ENCODE data around the gene NXPE1. TPM values are rescaled to one million over a fixed set of nuclear protein-coding genes. Genes with fewer than 3 reads are reported as not detected.

NXPE1 gene
- polyA plus RNA-seq, 2 of the 4 experiments (the other 2 are of a cell fraction): not detected

GRCh38 chr11:114587398-114587953 is 27.8 kb upstream of the NXPE1 start:
- DNase-seq (ENCODE audit: low read depth in 1 of 2, low spot score in 1 of 2) (no peak), ATAC-seq (no peak), FAIRE-seq (no peak)
- Histone ChIP-seq H3K4me3 (no peak overlapping the region), H3K4me2 (no peak overlapping the region), H3K4me1 (no peaks in the 10 kb centered on the region), H3K9me3 (0 out of 3 replicates have a peak, but pooled peaks cover 4% of the 10 kb centered on the region), H3K27ac (no peak overlapping the region)
- WGBS (ENCODE audit: missing lambda C conversion rate): 21% methylated on average over 3 of the region's 3 CpGs
- ChIA-PET POLR2A (no interaction called here), CTCF (no interaction called here)
- TF ChIP-seq ZC3H11A (IDR thresholded peaks at IDR 0.05): no peak
- no peak for TF ChIP-seq RCOR1 (IDR thresholded peaks at IDR 0.05; ENCODE audit: low read depth, low read length)
- no peak for TF ChIP-seq NPAS2 (CRISPR knock-in tag; IDR thresholded peaks at IDR 0.05; ENCODE audit: borderline replicate concordance)
- TF ChIP-seq SMC3 (IDR thresholded peaks at IDR 0.05): no peak
- TF ChIP-seq CHD2 (IDR thresholded peaks at IDR 0.05; ENCODE audit: low read length, partially characterized antibody): no peak
- no peak for TF ChIP-seq EP300 (IDR thresholded peaks at IDR 0.05)
- TF ChIP-seq ZFP36 (IDR thresholded peaks at IDR 0.05; ENCODE audit: borderline replicate concordance, partially characterized antibody): no peak
- TF ChIP-seq JUNB (IDR thresholded peaks at IDR 0.05): no peak
- TF ChIP-seq E2F6 (IDR thresholded peaks at IDR 0.05; ENCODE audit: borderline replicate concordance, low read depth): no peak
- TF ChIP-seq POLR2AphosphoS2 (conservative IDR thresholded peaks at IDR 0.05; ENCODE audit: low read length): no peak
- no peak for TF ChIP-seq POLR2A (IDR thresholded peaks at IDR 0.05; ENCODE audit: low read length)

GRCh38 chr11:114586797-114587196 is 27.1 kb upstream of the NXPE1 start:
- Histone ChIP-seq H3K4me1 (no peaks in the 10 kb centered on the region), H3K4me2 (no peak overlapping the region), H3K27ac (no peak overlapping the region), H3K9me3 (0 out of 3 replicates have a peak, but pooled peaks cover 4% of the 10 kb centered on the region), H3K4me3 (no peak overlapping the region)
- ChIA-PET POLR2A (no interaction called here), CTCF (no interaction called here)
- no peak for FAIRE-seq
- peak in 1 of 2 experiments; percentile 19 for DNase-seq (ENCODE audit: low read depth in 1 of 2, low spot score in 1 of 2)
- ATAC-seq: no peak
- WGBS (ENCODE audit: missing lambda C conversion rate): 24% methylated on average over 5 of the region's 5 CpGs
- TF ChIP-seq RAD21 (conservative IDR thresholded peaks at IDR 0.05 in 1 of 2, IDR thresholded peaks at IDR 0.05 in 1 of 2) (peak in 1 of 2 experiments; percentile 37; a peak in 2 of 5 replicates), MAFK (IDR thresholded peaks at IDR 0.05; ENCODE audit: partially characterized antibody) (no peak), HDAC2 (IDR thresholded peaks at IDR 0.05) (no peak), HOXB5 (CRISPR knock-in tag; IDR thresholded peaks at IDR 0.05) (no peak), E2F6 (IDR thresholded peaks at IDR 0.05; ENCODE audit: borderline replicate concordance, low read depth) (no peak), ZFP36 (IDR thresholded peaks at IDR 0.05; ENCODE audit: borderline replicate concordance, partially characterized antibody) (no peak), MAZ (IDR thresholded peaks at IDR 0.05; ENCODE audit: borderline replicate concordance, low read depth, low read length) (no peak)

GRCh38 chr11:114571712-114572111 is 12.0 kb upstream of the NXPE1 start:
- WGBS (ENCODE audit: missing lambda C conversion rate): 0% methylated on average over 1 of the region's 1 CpG
- Histone ChIP-seq H3K4me2 (no peak overlapping the region), H3K27ac (no peak overlapping the region), H3K9me3 (no peaks in the 10 kb centered on the region), H3K4me3 (no peak overlapping the region), H3K4me1 (no peaks in the 10 kb centered on the region)
- no peak for TF ChIP-seq USF2 (IDR thresholded peaks at IDR 0.05)
- TF ChIP-seq TP53 (CRISPR knock-in tag; IDR thresholded peaks at IDR 0.05): no peak
- TF ChIP-seq ZFP36 (IDR thresholded peaks at IDR 0.05; ENCODE audit: borderline replicate concordance, partially characterized antibody): no peak
- ATAC-seq: no peak
- POLR2A ChIA-PET: no interaction called here
- FAIRE-seq: no peak
- DNase-seq (ENCODE audit: low read depth in 1 of 2, low spot score in 1 of 2): no peak
- CTCF ChIA-PET: no interaction called here

- ATAC-seq (no peak), DNase-seq (ENCODE audit: low read depth in 1 of 2, low spot score in 1 of 2) (no peak), FAIRE-seq (no peak)
- no peak overlapping the region for H3K4me2 ChIP-seq
- no peak overlapping the region for H3K4me3 ChIP-seq
- WGBS (ENCODE audit: missing lambda C conversion rate): 52% methylated on average over 3 of the region's 3 CpGs
- no peak overlapping the region for H3K27ac ChIP-seq
- ChIA-PET CTCF (no interaction called here), POLR2A (no interaction called here)
- no peaks in the 10 kb centered on the region for H3K4me1 ChIP-seq
- no peaks in the 10 kb centered on the region for H3K9me3 ChIP-seq
- TF ChIP-seq ZSCAN20 (CRISPR knock-in tag; IDR thresholded peaks at IDR 0.05) (no peak), EHMT2 (IDR thresholded peaks at IDR 0.05; ENCODE audit: low read depth) (no peak), ZNF302 (CRISPR knock-in tag; IDR thresholded peaks at IDR 0.05) (no peak), ESRRA (IDR thresholded peaks at IDR 0.05; ENCODE audit: borderline replicate concordance, low read length) (no peak), REST (IDR thresholded peaks at IDR 0.05) (no peak), HEYL (CRISPR knock-in tag; IDR thresholded peaks at IDR 0.05) (no peak), RNF2 (IDR thresholded peaks at IDR 0.05; ENCODE audit: borderline replicate concordance, low read depth) (no peak), MAZ (IDR thresholded peaks at IDR 0.05; ENCODE audit: borderline replicate concordance, low read depth, low read length) (no peak), HOXB13 (CRISPR knock-in tag; IDR thresholded peaks at IDR 0.05; ENCODE audit: low read depth) (no peak), NPAS2 (CRISPR knock-in tag; IDR thresholded peaks at IDR 0.05; ENCODE audit: borderline replicate concordance) (no peak)
These were observed 10.1 kb upstream of the NXPE1 start for GRCh38 chr11:114569801-114570200.
